Mesenchymal stem cell (in vitro differentiated cells and primary cell): ENCODE results near the gene KPTN.
A peak's percentile ranks its signal among the peaks of the same experiment; 100 is the strongest.

Source experiments
- DNase-seq: peaks from one replicate; pipeline ENCODE4 v3.0.0-alpha.2; 2013
- H2AFZ ChIP-seq: one replicate; pipeline ENCODE4 v1.6.1; 2013; ENCODE audit warnings: low read depth, mild to moderate bottlenecking, control low read depth, inconsistent platforms, low read length, moderate library complexity
- H2AK5ac ChIP-seq: 2 replicates; pipeline ENCODE4 v1.6.1; 2013; ENCODE audit warnings: low read length, moderate library complexity, mild to moderate bottlenecking, inconsistent platforms; ENCODE audit not compliant: severe bottlenecking
- H2BK120ac ChIP-seq: one replicate; pipeline ENCODE4 v1.6.1; 2013; ENCODE audit warnings: low read depth, mild to moderate bottlenecking, inconsistent platforms, low read length, moderate library complexity
- H2BK12ac ChIP-seq, 2 experiments: one replicate each; pipeline ENCODE4 v1.6.1; 2013; ENCODE audit warnings: inconsistent platforms in 2 of 2, low read length in 2 of 2, mild to moderate bottlenecking in 2 of 2, moderate library complexity in 2 of 2, control low read depth in 1 of 2
- H2BK15ac ChIP-seq: one replicate; pipeline ENCODE4 v1.6.1; 2013; ENCODE audit warnings: mild to moderate bottlenecking, low read depth, inconsistent platforms; ENCODE audit not compliant: poor library complexity, severe bottlenecking
- H2BK5ac ChIP-seq: 2 replicates; pipeline ENCODE4 v1.6.1; 2013; ENCODE audit warnings: low read depth, mild to moderate bottlenecking, low read length, control low read depth, inconsistent platforms; ENCODE audit not compliant: poor library complexity, severe bottlenecking
- H3K14ac ChIP-seq, 2 experiments: one replicate each; pipeline ENCODE4 v1.6.1; 2013; ENCODE audit warnings: inconsistent platforms in 2 of 2, low read length in 2 of 2, control low read depth in 1 of 2, mild to moderate bottlenecking in 1 of 2, moderate library complexity in 1 of 2
- H3K18ac ChIP-seq, 2 experiments: one replicate each; pipeline ENCODE4 v1.6.1; 2013; ENCODE audit warnings: inconsistent platforms in 2 of 2, low read length in 2 of 2, control low read depth in 1 of 2, low read depth in 1 of 2, mild to moderate bottlenecking in 1 of 2
- H3K23ac ChIP-seq, 2 experiments: one replicate each; pipeline ENCODE4 v1.6.1; 2013; ENCODE audit warnings: inconsistent platforms in 2 of 2, low read length in 2 of 2, mild to moderate bottlenecking in 2 of 2, moderate library complexity in 2 of 2, control low read depth in 1 of 2
- H3K27ac ChIP-seq: 2 replicates; pipeline ENCODE4 v1.5.1; 2013; ENCODE audit warnings: mild to moderate bottlenecking, moderate library complexity, low read length, control low read depth, inconsistent platforms; ENCODE audit not compliant: poor library complexity, severe bottlenecking
- H3K27me3 ChIP-seq, 2 experiments: 2 replicates each; pipeline versions ENCODE4 v1.6.1 to v1.7.0; 2013; ENCODE audit warnings: low read length in 2 of 2, mild to moderate bottlenecking in 2 of 2, moderate library complexity in 2 of 2, control low read depth in 1 of 2, inconsistent platforms in 1 of 2; ENCODE audit not compliant: control insufficient read depth in 1 of 2, insufficient read depth in 1 of 2
- H3K36me3 ChIP-seq, 2 experiments: 2 replicates each; pipeline versions ENCODE4 v1.6.1 to v1.7.0; 2013; ENCODE audit warnings: low read length in 2 of 2, control low read depth in 1 of 2, inconsistent platforms in 1 of 2, low read depth in 1 of 2, mild to moderate bottlenecking in 1 of 2; ENCODE audit not compliant: insufficient read depth in 2 of 2, control insufficient read depth in 1 of 2
- H3K4ac ChIP-seq, 2 experiments: one replicate each; pipeline ENCODE4 v1.6.1; 2013; ENCODE audit warnings: inconsistent platforms in 2 of 2, low read length in 2 of 2, mild to moderate bottlenecking in 2 of 2, moderate library complexity in 2 of 2, control low read depth in 1 of 2, low read depth in 1 of 2
- H3K4me1 ChIP-seq: 2 replicates; pipeline ENCODE4 v1.6.1; 2013; ENCODE audit warnings: low read depth, low read length, control low read depth; ENCODE audit not compliant: control insufficient read depth, insufficient read depth
- H3K4me2 ChIP-seq: 2 replicates; pipeline ENCODE4 v1.6.1; 2013; ENCODE audit warnings: low read length, mild to moderate bottlenecking, inconsistent platforms; ENCODE audit not compliant: poor library complexity, severe bottlenecking
- H3K4me3 ChIP-seq, 2 experiments: 2 replicates each; pipeline versions ENCODE4 v1.5.1 to v1.7.0; 2013; ENCODE audit warnings: low read length in 2 of 2, mild to moderate bottlenecking in 2 of 2, control low read depth in 1 of 2, low read depth in 1 of 2; ENCODE audit not compliant: insufficient read depth in 1 of 2
- H3K79me1 ChIP-seq: replicated peaks from 2 replicates; pipeline ENCODE4 v1.6.1; 2013; ENCODE audit warnings: mild to moderate bottlenecking, control low read depth, low read length, inconsistent platforms; ENCODE audit not compliant: poor library complexity, severe bottlenecking
- H3K9ac ChIP-seq: 2 replicates; pipeline ENCODE4 v1.7.0; 2013; ENCODE audit warnings: mild to moderate bottlenecking, low read length, moderate library complexity
- H3K9me3 ChIP-seq: 2 replicates; pipeline ENCODE4 v1.7.0; 2013; ENCODE audit warnings: mild to moderate bottlenecking, low read length; ENCODE audit not compliant: control insufficient read depth
- H4K8ac ChIP-seq: one replicate; pipeline ENCODE4 v1.6.1; 2013; ENCODE audit warnings: inconsistent platforms, mild to moderate bottlenecking, low read length, moderate library complexity
- H4K91ac ChIP-seq: one replicate; pipeline ENCODE4 v1.6.1; 2013; ENCODE audit warnings: mild to moderate bottlenecking, low read length, inconsistent platforms
- WGBS: methylation state at CpG from one replicate; pipeline ENCODE4 v1.1.7; 2013; ENCODE audit warnings: mixed read lengths; 5-methylcytosine and 5-hydroxymethylcytosine counted together

Gene KPTN

DNA sequence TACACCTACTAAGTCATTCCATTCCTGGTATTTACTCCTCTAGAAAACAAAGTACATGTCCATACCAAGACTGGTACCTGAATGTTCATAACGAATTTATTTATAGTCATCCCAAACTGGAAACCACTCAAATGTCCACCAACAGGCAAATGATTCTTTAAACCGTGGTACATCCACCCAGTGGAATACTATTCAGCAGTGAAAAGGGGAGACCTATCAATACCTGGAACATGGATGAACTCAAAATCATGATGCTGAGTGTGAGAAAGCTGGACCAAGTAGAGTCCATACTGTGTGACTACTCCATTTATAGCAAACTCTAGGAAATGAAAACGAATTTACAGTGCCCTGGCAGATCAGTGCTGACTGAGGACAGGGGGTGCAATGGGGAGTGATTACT is 42.8 kb upstream of the KPTN start:
- DNase-seq, result no peak
- H2BK5ac ChIP-seq, result no peak overlapping the region
- no peak overlapping the region for H3K23ac ChIP-seq
- H4K91ac ChIP-seq, result no peak overlapping the region
- no peak overlapping the region for H2AK5ac ChIP-seq
- H3K14ac ChIP-seq, result no peak overlapping the region
- no peak overlapping the region for H2AFZ ChIP-seq
- no peak overlapping the region for H3K4me2 ChIP-seq
- peaks cover 8% of the 10 kb centered on the region for H3K4me1 ChIP-seq
- no peaks in the 10 kb centered on the region for H3K36me3 ChIP-seq
- no peak overlapping the region for H2BK15ac ChIP-seq
- H3K4me3 ChIP-seq, result no peak overlapping the region
- H3K79me1 ChIP-seq, result no peaks in the 10 kb centered on the region
- no peaks in the 10 kb centered on the region for H3K9me3 ChIP-seq
- no peak overlapping the region for H3K18ac ChIP-seq
- no peak overlapping the region for H3K27ac ChIP-seq
- H2BK12ac ChIP-seq, result no peak overlapping the region
- H4K8ac ChIP-seq, result no peak overlapping the region
- 77% methylated on average over 3 of the region's 3 CpGs for WGBS
- H3K9ac ChIP-seq, result no peak overlapping the region
- H3K27me3 ChIP-seq, result peaks cover 23 to 38% of the 10 kb centered on the region in 2 experiments
- H2BK120ac ChIP-seq, result no peak overlapping the region
- H3K4ac ChIP-seq, result no peak overlapping the region

GRCh38 chr19:47523473-47523872 is 39.5 kb upstream of the KPTN start:
- Histone ChIP-seq H3K36me3 (no peaks in the 10 kb centered on the region), H3K4me2 (no peak overlapping the region), H2AFZ (peak overlapping the region; percentile 8), H3K14ac (no peak overlapping the region), H2BK15ac (no peak overlapping the region), H2BK120ac (no peak overlapping the region), H2BK5ac (no peak overlapping the region), H3K18ac (peak overlapping the region in 1 of 2 experiments; percentile 81), H2BK12ac (peak overlapping the region in 1 of 2 experiments; percentile 38), H4K8ac (peak overlapping the region; percentile 75), H3K4me3 (no peak overlapping the region), H2AK5ac (no peak overlapping the region), H3K9ac (no peak overlapping the region), H3K79me1 (no peaks in the 10 kb centered on the region), H3K9me3 (no peaks in the 10 kb centered on the region), H3K23ac (no peak overlapping the region), H4K91ac (peak overlapping the region; percentile 61), H3K4ac (peak overlapping the region in 1 of 2 experiments; percentile 64), H3K27ac (no peak overlapping the region), H3K4me1 (peaks cover 8% of the 10 kb centered on the region), H3K27me3 (peaks cover 28 to 34% of the 10 kb centered on the region in 2 experiments)
- WGBS, result 8% methylated on average over 6 of the region's 7 CpGs
- peak; percentile 25 for DNase-seq

- H3K23ac ChIP-seq, result no peak overlapping the region
- no peaks in the 10 kb centered on the region for H3K36me3 ChIP-seq
- H2BK5ac ChIP-seq, result no peak overlapping the region
- H3K27me3 ChIP-seq, result peaks cover 24 to 28% of the 10 kb centered on the region in 2 experiments
- WGBS, result 80% methylated on average over 20 of the region's 20 CpGs
- peak overlapping the region; percentile 15 for H4K8ac ChIP-seq
- no peak overlapping the region for H3K4ac ChIP-seq
- H3K4me2 ChIP-seq, result no peak overlapping the region
- no peak overlapping the region for H3K18ac ChIP-seq
- H3K4me1 ChIP-seq, result peaks cover 8% of the 10 kb centered on the region
- H3K9me3 ChIP-seq, result no peaks in the 10 kb centered on the region
- no peak overlapping the region for H2AFZ ChIP-seq
- no peak for DNase-seq
- no peak overlapping the region for H3K4me3 ChIP-seq
- no peak overlapping the region for H3K14ac ChIP-seq
- peak overlapping the region; percentile 39 for H4K91ac ChIP-seq
- H2BK120ac ChIP-seq, result no peak overlapping the region
- no peak overlapping the region for H2BK15ac ChIP-seq
- no peak overlapping the region for H2AK5ac ChIP-seq
- H2BK12ac ChIP-seq, result no peak overlapping the region
- no peaks in the 10 kb centered on the region for H3K79me1 ChIP-seq
- H3K9ac ChIP-seq, result no peak overlapping the region
- H3K27ac ChIP-seq, result no peak overlapping the region
Observed at GRCh38 chr19:47521473-47522180, 37.6 kb upstream of the KPTN start.

GRCh38 chr19:47520839-47521238 is 36.8 kb upstream of the KPTN start:
- H3K36me3 ChIP-seq, result no peaks in the 10 kb centered on the region
- 81% methylated on average over 6 of the region's 6 CpGs for WGBS

More at GRCh38 chr19:47520839-47521238, 36.8 kb upstream of the KPTN start:
- no peak overlapping the region for H2BK12ac ChIP-seq
- H3K23ac ChIP-seq, result no peak overlapping the region
- H2AK5ac ChIP-seq, result no peak overlapping the region
- no peak overlapping the region for H3K18ac ChIP-seq
- no peak overlapping the region for H2BK120ac ChIP-seq
- H2AFZ ChIP-seq, result no peak overlapping the region
- peaks cover 24 to 28% of the 10 kb centered on the region in 2 experiments for H3K27me3 ChIP-seq
- H3K4me3 ChIP-seq, result no peak overlapping the region
- H3K4ac ChIP-seq, result no peak overlapping the region
- no peak overlapping the region for H3K9ac ChIP-seq
- no peak overlapping the region for H3K4me2 ChIP-seq
- H3K14ac ChIP-seq, result no peak overlapping the region
- H3K4me1 ChIP-seq, result peaks cover 8% of the 10 kb centered on the region
- no peak overlapping the region for H4K8ac ChIP-seq
- H3K79me1 ChIP-seq, result no peaks in the 10 kb centered on the region
- H2BK15ac ChIP-seq, result no peak overlapping the region
- H4K91ac ChIP-seq, result no peak overlapping the region
- H3K9me3 ChIP-seq, result no peaks in the 10 kb centered on the region
- H3K27ac ChIP-seq, result no peak overlapping the region
- no peak overlapping the region for H2BK5ac ChIP-seq
- no peak for DNase-seq
